ENCODE measurements around the gene RAPGEF6.
"Not testable (repeated sequence)": the region's sequence is repeated elsewhere in the genome, so short reads cannot be mapped to it uniquely, and the experiment has no call there.

Gene RAPGEF6

GRCh38 chr5:131628990-131629389 lies 6.0 kb downstream of the RAPGEF6 start:
- no peaks in the 10 kb centered on the region for H3K27me3 ChIP-seq (ENCODE audit: insufficient read depth, poor library complexity, severe bottlenecking)
- H3K4me3 ChIP-seq (replicated peaks; ENCODE audit: insufficient read depth, low read length) = no peak overlapping the region
- DNase-seq (ENCODE audit: low read depth in 1 of 2, low spot score in 1 of 2) = no peak
- H3K27ac ChIP-seq (replicated peaks) = no peak overlapping the region
- TF ChIP-seq GABPA (IDR thresholded peaks at IDR 0.05; ENCODE audit: low read depth) = no peak
- TF ChIP-seq REST (IDR thresholded peaks at IDR 0.05; ENCODE audit: insufficient replicate concordance, low read depth) = no peak
- TF ChIP-seq CTCF (IDR thresholded peaks at IDR 0.05; ENCODE audit: insufficient read depth, low read length) = no peak
- TF ChIP-seq SPI1 (IDR thresholded peaks at IDR 0.05; ENCODE audit: borderline replicate concordance, low read depth) = no peak
- no peak for TF ChIP-seq POLR2AphosphoS5 (IDR thresholded peaks at IDR 0.05; ENCODE audit: low read depth)

DNA sequence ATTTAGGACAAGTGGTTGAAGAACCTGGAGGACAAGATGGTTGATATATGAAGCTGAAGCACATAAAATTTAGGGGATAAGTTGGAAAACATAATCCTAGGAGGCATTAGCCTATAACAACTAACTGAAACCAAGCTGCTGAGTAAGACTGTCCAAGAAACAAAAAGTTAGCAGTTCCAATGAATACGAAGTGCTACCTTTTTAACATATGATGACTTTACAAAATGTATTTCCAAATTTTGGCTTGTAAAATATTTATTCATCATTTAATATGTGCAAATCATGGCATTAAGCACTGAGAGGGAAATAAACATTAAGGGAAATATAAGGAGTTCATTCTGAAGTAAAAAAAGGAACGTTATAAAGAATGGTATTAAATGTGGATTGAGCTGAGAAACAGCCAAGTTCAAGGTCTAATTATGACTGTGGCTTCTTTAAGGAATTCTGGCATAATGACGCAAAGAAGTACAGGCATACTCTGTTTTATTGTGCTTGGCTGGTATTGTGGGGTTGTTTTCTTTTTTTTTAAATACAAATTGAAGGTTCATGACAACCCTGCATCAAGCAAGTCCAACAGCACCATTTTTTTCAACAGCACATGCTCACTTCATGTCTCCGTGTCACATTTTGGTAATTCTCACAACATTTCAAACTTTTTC lies 7.7 kb downstream of the RAPGEF6 start:
- Histone ChIP-seq H3K27ac (replicated peaks) (no peak overlapping the region), H3K4me3 (replicated peaks; ENCODE audit: insufficient read depth, low read length) (no peak overlapping the region), H3K27me3 (ENCODE audit: insufficient read depth, poor library complexity, severe bottlenecking) (no peaks in the 10 kb centered on the region)
- DNase-seq (ENCODE audit: low read depth in 1 of 2, low spot score in 1 of 2) = no peak
- TF ChIP-seq REST (IDR thresholded peaks at IDR 0.05; ENCODE audit: insufficient replicate concordance, low read depth) = no peak
- TF ChIP-seq GABPA (IDR thresholded peaks at IDR 0.05; ENCODE audit: low read depth) = no peak
- TF ChIP-seq POLR2AphosphoS5 (IDR thresholded peaks at IDR 0.05; ENCODE audit: low read depth) = no peak
- TF ChIP-seq CTCF (IDR thresholded peaks at IDR 0.05; ENCODE audit: insufficient read depth, low read length) = no peak
- no peak for TF ChIP-seq SPI1 (IDR thresholded peaks at IDR 0.05; ENCODE audit: borderline replicate concordance, low read depth)

DNA sequence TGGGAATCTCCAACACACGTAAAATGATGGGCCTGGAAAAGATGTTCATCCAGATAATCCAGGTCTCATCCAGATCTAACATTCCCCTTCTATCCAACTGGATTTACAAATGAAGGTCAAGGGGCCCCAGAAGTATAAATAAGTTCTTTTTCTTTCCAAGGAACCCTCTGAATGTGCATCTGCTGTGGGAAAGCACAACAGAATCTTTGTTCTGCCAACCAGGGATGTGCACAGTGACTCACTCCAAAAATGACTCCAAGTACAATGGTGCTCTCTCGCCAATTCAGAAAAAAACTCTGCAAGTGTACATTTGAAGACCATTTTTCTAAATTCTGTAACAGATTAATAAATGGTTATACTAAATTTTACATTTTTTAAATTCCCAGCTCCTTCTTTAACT lies 12.4 kb downstream of the RAPGEF6 start:
- no peak for DNase-seq (ENCODE audit: low read depth in 1 of 2, low spot score in 1 of 2)
- TF ChIP-seq CTCF (IDR thresholded peaks at IDR 0.05; ENCODE audit: insufficient read depth, low read length) (no peak), REST (IDR thresholded peaks at IDR 0.05; ENCODE audit: insufficient replicate concordance, low read depth) (no peak), GABPA (IDR thresholded peaks at IDR 0.05; ENCODE audit: low read depth) (no peak), SPI1 (IDR thresholded peaks at IDR 0.05; ENCODE audit: borderline replicate concordance, low read depth) (no peak), POLR2AphosphoS5 (IDR thresholded peaks at IDR 0.05; ENCODE audit: low read depth) (no peak)
- H3K27ac ChIP-seq (replicated peaks) = no peak overlapping the region
- H3K4me3 ChIP-seq (replicated peaks; ENCODE audit: insufficient read depth, low read length) = no peak overlapping the region
- no peaks in the 10 kb centered on the region for H3K27me3 ChIP-seq (ENCODE audit: insufficient read depth, poor library complexity, severe bottlenecking)

GRCh38 chr5:131621164-131621563 lies 13.9 kb downstream of the RAPGEF6 start:
- H3K27ac ChIP-seq (replicated peaks); H3K4me3 ChIP-seq (replicated peaks; ENCODE audit: insufficient read depth, low read length); H3K27me3 ChIP-seq (ENCODE audit: insufficient read depth, poor library complexity, severe bottlenecking); DNase-seq (ENCODE audit: low read depth in 1 of 2, low spot score in 1 of 2): not testable (repeated sequence)
